ENCODE measurements around the gene KRT86.

Gene KRT86

DNA sequence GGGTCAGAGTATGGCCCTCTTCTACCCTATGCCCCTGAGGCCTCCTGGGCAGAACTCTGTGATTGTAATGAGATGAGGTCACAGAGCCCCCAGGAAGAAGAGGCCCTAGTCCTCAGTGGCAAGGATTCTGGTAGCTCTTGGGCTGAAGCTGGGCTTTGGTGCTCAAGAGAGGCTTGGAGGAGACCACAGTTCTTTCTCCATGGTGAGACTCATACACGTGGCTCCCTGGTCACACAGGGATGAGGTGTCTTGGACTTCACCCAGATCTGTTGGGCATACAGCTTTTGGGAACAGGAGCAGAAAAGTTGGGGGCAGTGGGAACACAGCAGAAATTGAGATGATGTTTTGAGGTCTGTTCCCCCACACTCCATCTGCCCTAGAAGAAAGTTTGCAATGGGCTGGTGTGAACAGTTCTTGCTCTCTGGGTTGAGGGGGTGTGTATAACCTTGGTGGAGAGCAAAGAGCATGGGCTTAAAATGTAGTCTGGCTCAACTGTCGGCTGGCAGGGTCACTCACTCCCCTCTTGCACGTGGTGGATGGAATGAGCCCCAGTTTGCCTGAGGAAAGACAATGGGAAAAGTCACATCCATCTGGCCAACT is at the start of gene KRT86:
Gene KRT86 (plus strand): TSS at position 125 of the 600 bp plus-strand sequence. CDS start 27,272 bp downstream, outside the sequence.
- DNase-seq, result peak in 1 of 2 experiments; percentile 4

DNA sequence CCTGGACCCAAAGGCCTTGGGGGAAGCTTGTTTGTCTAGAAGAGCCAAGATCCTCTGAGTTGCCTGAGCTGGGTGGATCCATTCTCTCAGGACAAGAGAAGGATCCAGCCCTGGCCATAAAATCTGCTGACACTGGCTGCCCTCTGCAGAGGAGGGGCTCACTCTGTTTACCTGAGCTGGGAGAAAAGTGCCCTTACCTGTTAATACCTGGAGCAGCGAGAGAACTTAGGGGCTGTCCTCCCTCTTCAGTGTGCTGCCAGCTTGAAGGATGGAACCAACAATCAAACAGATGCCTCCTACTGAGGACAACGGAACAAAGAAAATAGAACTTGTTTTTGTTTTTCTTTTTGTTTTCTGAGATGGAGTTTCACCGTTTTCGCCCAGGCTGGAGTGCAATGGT is 48.7 kb upstream of the KRT86 start:
- DNase-seq, result no peak

DNA sequence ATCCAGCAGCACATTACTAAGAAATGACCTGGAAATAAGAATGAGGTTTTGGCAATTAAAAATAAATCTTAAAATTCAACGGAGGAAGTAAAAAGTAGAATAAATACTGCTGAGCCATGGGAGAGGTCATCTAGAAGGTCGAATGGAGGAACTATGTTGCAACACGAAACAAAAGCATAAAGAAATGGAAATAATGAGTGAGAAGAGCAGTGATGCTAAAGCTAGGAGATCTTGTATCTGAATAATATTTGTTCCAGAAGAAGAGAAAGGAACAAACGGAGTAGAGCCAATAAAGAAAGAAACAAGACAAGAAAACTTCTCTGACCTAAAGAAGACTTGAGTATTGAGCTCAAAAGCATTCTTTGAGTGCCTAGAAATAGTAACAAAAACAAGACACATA is 48.0 kb upstream of the KRT86 start:
- DNase-seq, result no peak

DNA sequence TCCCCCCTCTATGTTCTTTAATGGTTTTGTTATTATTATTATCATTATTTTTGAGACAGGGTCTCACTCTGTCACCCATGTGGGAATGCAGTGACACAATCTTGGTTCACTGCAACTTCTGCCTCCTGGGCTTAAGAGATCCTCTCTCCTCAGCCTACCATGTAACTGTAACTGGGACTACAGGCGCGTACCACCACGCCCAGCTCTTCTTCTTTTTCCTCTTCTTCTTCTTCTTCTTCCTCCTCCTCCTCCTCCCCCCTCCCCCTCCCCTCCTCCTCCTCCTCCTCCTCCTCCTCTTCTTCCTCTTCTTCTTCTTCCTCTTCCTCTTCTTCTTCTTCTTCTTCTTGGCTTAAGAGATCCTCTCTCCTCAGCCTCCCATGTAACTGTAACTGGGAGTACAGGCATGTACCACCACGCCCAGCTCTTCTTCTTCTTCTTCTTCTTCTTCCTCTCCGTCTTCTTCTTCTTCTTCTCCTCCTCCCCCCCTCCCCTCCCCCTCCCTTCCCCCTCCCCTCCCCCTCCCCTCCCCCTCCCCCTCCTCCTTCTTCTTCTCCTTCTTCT is 46.8 kb upstream of the KRT86 start:
- DNase-seq, result no peak

DNA sequence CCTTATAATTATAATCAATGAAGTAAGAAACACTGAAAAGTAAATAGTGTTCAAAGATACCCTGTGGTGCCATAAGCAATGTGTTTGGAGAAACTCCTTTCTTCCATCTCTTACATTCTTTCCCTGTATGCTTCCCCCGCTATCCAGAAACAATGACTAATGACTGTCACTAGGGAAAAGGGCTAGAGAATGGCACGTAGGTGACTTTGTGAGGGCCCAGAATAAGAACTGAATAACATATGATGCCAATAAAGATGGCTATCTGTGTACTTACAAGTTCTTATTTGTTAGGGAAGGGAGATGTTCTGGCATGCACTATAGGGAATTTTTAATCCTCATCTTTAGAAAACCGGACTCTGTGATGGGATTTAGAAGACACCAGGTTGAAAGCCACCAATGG is 46.1 kb upstream of the KRT86 start:
- no peak for DNase-seq

DNA sequence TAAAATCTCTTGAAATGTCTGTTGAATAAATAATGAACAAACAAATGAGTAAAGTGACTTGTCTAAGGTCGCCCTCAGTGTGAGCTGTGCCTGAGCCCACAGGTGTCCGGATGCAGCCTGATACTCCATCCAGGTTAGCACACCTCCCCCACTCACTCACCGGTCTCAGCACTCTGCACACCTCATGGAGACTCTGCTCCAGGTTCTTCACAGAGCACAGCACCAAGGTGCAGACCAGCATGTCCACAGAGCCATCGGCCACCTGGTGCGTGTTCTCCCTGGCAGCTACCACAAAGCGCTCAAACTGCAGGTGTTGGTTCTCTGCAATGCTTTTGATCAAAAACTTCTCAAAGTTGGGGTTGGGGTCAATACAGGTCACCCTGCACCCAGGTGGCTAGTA is 45.5 kb upstream of the KRT86 start:
- no peak for DNase-seq

DNA sequence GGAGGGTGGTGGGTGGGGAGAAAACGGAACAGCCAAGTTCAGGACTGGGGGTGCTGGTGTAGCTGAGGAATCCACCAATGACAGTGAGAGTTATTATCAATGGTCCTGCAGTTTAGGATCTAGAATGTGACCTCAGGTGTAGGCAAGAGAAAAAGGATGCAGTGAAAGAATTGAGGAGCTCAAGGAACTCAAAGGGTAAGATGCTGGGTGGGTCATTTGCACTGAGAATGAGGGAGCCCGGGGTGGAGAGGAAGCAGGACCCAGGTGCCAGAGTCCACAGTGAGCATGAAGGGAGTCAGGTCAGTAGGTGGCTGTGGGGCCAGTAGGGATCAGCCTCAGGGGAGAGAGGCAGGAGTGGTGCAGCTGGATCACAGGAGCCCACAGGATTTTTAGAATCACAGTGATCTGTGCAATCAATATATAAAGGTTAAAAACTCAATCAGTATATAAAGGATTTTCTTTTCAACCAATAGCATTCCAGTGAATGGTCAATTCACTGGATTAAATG is 44.6 kb upstream of the KRT86 start:
- no peak for DNase-seq

DNA sequence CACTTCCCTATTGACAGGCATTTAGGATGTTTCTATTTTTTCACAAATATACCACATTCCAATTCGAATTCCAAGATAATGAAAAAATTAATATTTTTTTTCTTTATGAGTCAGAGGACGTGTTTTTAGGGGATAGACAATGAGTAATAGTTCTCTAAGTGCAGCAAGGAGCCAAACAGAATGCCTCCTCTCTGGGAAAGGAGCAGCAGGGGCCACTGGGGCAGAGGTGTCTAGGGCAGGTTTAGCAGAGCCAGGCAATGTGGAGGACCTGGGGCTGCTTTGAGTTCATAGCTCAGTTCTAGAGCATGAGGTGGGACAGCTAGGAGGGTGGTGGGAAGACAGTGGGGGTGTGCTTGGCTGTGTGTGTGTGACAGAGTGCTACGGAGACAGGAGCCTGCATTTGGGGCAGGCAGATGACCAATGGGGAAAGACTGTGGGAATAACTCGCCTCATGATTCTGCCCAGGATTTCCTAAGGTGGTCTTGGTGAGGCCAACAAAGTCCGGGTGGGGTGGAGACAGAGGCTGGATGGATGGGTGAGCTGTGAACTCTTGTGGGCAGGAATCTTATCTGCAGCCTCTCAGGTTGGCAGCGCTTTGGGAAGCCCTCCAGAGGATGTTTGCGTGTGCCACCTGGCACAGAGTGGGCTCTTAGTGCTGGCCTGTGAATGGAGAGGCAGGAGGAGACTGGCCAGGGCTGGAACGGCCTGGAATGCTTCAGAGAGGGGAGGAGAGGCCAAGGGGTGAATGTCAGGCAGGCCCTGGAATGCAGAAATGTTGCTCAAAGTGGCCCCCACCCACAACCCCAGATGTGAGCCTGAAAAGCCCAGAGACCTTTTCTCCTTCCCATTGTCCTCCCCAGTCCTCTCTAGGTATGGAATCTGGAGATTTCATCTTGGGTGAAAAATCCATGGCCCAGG is 43.8 kb upstream of the KRT86 start:
- no peak for DNase-seq

DNA sequence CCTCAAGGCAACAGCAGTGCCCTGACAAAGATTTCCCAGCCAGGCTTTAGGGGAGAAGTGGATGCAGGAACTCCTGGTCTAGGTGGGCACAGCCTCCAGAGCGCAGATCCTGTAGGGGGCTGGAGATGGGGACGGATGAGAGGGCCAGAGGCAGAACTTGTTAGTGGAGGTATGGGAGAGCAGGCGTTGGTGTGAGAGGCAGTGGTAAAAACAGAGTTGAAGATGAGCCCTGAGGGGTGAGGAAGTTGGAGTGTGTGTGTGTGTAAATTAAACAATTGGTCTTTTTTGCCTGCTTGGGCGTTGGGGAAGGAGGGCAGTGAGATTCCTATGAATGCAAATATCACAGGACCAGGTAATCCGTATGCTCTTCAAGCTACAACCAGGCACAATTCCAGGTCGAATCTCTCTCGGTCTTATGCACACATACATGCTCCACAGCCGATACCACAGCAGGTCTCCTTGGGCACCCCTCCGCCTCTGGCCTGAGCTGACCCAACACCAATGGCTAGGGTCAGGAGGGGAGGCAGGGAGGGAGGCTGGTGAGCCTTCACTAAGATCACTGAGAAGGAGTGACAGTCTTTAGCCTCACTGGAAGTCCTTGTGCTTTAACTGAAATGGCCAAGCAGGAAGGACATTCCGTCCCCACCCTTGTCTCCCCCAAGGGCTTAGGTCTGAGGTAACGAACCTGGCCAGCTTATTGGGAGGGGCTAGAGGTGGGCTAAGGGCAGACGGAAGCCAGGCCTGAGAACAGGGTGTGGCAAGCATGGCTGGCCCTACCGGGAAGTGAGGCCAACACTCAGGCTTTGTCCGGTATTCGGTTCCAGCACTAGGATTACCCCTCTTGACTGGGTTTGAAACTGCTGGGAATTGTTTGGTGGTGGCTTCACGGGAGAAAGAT is 42.9 kb upstream of the KRT86 start:
- no peak for DNase-seq

DNA sequence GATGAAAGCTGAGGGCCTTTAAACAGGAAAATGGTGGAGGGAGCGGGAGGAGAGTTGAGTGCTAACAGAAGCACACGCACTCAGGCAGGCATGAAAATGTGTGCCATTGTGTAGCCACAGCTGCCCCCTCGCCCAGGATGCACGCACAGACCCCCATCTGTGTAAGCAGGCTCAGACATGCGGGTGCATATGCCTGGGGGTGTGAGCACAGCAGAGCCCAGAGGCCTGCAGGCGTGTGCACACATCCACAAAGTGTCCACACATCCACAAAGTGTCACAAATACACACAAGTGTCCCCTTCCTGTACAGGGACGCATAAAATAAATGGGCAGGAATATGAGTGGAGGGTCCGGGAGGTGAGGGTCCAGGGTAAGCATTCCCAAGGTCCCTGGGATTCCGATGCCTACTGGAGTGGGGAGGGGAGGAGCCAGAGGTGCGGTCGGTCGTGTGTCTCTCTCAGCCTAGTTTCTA is 42.2 kb upstream of the KRT86 start:
- no peak for DNase-seq

DNA sequence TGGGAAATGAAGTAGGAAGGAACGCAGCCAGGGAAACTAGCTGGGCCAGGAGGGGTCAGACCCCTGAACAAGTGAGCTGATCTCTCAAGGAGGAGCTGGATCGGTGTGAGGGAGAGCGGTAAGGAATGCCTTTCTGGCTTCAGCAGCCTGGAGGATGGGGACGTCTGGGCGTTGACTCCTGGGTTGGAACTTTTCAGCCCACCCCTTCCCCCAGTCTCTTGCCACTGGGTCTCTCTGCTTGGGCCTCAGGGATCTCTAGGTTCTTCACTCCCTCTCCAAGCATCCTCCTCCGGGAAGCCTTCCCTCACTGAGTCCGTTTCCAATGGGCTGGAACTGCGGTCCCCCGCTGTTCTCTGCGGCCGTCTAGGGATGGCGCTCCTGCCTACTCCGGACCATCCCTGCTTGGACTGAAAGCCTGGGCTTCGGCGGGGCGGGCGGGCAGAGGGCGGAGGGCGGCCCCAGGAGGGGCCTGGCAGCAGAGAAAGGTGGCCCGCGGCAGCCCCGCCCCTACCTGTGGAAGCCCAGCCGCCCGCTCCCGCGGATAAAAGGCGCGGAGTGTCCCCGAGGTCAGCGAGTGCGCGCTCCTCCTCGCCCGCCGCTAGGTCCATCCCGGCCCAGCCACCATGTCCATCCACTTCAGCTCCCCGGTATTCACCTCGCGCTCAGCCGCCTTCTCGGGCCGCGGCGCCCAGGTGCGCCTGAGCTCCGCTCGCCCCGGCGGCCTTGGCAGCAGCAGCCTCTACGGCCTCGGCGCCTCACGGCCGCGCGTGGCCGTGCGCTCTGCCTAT is 41.6 kb upstream of the KRT86 start, which contains the start of gene KRT7:
Gene KRT7 (plus strand): TSS at position 570 of the 788 bp plus-strand sequence. CDS start 54 bp downstream, at position 624.
- no peak for DNase-seq

DNA sequence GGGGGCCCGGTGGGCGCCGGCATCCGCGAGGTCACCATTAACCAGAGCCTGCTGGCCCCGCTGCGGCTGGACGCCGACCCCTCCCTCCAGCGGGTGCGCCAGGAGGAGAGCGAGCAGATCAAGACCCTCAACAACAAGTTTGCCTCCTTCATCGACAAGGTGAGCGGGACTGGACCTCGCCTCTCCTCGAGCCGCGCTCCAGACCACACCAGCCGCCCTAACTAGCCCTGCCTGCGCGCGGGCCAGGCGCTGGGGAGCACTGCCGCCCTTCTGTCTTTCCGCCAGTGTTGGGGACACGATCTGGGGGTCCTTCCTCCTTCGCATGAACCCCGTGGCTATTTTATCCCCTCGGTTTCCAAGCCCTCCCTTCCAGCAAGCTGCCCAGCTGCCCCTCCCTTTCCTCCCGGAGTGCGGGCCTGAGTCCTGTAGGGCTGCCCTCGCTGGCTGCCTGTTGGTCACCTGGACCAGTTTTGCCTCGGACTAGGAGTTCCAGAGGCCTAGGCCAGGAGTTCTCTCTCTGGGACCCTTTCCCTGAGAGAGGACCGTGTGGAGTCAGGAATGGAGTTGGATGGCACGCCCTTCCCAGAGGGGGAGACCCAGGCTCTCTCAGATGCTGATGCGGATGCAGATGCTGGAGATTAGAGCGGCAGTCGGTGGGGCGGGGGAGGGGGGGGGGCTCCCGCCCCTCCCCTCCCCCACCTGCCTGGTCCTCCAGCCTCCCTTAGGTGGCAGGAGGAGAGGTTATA is 40.8 kb upstream of the KRT86 start:
- no peak for DNase-seq

DNA sequence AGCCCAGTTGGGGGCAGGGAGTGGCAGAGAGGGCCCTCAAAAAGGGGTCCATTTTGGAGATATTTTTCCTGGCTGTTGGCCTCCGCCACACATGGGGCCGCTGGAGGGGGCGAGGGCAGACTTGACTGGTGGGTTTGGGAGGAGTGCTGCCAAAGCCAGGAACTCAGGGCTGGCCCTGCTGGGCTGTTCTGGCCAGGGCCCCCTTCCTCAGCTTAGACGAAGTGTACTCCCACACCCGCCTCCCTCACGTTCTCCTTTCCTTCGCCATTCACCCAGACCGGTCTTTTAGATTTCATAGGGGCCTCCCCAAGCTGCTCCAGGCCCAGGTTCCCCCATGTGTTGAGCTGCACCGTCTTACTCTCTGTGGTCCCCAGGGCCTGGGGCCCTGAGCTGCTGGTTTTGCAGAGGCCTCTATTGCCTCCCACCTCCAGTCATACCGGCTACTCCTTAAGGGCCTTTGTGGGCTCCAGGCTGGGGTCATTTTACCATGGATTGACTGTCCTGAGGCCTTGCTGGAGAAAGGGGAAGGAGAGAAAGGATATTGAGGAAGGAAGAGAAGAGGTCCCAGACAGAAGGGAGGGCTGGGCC is 40.1 kb upstream of the KRT86 start:
- no peak for DNase-seq

DNA sequence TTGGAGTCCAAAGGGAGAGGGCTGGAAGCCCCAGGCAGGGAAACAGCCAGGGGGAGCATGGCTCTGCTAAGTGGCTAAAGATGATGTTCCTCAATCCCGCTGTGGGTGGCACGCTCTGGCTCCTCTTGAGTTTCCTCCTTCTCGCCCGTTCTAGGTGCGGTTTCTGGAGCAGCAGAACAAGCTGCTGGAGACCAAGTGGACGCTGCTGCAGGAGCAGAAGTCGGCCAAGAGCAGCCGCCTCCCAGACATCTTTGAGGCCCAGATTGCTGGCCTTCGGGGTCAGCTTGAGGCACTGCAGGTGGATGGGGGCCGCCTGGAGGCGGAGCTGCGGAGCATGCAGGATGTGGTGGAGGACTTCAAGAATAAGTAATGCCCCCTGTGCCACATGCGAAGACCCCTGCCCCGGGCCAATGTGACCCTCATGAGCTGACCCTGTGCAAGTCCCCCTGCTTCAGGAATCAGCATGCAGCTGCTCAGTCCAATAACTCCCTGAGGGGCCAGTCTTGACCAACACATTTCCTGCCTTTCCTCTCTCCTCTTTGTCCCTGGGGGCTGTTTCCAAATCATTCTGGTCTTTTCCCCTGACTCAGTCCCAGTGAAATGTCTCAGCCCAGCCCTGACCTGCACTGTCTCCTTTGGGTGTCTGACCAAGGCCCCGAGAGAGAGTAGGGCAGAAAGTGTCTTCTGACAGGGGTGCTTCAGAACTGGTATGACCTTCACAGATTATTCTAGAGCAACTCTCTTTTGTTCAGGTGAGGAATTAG is 39.3 kb upstream of the KRT86 start:
- no peak for DNase-seq

DNA sequence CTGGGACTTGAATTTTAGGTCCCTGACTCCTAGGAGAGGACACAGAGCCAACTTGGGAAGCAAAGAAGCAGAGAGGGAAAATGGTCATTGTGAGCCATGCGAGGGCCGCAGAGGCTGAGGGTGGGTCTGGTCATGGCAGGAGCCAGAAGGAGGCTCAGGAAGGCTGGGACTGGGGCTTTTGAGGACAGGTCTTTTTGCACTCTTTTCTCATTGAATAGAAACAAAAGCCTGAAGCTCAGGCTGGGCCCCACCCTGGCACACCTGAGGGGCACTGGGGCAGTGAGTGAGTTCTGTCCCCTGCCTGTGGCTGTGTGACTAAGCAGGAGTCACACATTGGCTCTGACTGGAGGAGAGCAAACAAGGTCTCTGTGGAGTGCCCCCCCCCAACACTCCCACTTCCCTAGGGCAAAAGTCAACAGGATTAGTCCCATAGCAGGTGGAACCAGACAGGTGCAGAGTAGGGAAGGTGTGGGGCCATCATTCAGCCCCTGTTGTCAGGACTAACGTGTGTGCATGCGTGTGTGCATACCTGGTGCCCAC is 38.6 kb upstream of the KRT86 start:
- DNase-seq, result no peak

DNA sequence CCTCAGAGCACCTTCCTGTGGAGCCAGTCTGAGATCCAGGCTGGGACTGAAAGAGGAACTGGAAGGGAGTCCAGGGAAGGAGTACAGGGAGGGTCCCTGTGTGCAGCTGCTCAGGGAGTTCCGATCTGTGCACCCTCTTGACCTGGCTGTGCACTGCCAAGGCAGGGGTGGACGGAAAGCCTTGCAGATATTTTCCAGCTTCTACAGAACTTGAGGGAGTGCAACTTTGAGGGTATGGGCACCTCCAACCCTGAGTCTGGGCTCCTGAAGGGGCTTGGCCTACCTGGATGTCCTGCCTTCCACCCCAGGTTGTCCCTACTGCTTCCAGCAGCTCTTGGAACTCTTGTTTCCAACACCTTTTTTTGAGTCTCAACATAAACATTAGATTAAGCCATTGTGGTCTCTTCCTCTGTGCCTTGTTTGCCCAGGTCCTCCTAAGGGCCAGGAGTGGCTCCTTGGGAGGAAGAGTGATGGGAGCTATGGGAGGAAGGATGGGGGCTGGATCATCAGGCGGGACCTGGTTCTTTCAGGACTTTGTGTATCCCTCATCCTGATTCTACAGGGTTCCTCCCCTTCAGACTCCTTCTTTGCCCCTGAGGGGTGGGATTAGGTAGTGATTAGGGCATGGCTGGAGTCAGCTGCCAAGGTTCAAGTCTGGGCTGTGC is 37.9 kb upstream of the KRT86 start:
- DNase-seq, result no peak

DNA sequence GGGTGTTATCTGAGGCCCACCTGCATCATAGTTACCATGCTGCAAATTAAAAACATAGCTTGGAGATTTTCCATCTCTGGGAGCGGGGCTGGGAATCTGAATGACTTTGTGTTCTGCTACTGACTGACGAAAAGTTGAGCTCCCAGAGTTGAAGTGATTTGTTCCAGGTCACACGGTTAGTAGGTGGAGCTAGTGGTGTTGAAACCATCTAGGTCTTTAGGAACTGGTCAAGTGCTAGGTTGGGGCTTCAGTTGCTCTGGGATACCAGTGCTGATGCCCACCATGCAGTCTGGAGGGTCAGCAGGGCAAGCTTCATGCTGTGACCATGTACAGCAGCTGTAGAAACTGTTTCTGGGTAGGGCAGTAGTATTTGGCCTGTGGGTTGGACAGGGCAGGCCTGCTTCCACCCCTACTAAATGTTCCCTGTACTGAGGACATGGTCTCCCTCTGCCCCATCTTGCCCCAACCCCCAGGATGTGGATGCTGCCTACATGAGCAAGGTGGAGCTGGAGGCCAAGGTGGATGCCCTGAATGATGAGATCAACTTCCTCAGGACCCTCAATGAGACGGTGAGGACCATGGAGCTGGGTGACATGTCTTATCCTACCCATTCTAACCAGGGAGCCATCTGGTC is 36.1 kb upstream of the KRT86 start:
- no peak for DNase-seq

DNA sequence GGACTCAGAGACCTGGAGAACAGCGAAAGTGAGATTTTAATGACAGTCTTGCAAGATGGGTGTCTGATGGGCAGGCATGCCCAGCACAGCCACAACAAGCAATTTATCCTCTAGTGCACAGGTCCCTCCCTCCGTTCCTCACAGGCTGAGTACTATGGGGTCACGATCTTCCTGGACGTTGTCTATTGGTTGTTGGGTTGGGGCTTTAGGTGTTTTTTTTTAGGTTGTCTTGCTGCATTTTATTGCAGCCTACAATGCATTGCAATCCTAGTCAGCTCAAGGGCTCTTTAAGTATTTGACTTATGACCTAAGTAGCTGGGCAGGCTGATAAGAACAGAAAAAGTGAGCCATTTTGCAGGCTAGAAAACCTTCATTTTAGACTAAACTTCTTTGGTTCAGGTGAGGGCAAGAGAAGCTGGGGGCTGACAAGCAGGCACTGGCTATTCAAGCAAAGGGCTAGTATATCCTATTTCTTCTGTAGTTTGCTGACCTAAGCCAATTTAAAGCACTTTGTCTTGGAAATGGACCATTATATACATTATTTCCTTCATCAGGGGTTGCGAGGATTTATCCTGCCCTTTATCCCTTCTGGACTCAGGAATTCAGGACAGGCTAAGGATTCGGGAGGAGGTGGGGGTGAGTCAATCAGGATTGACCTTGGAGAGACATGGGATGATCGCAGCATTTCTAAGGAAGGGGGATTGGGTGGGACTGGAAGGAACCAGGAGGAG is 35.4 kb upstream of the KRT86 start:
- no peak for DNase-seq
